ENCODE data around the gene HORMAD2. TPM values are rescaled to one million over a fixed set of nuclear protein-coding genes. Genes with fewer than 3 reads are reported as not detected.
A peak's percentile ranks its signal among the peaks of the same experiment; 100 is the strongest.

HORMAD2 gene
- total RNA-seq, 1 experiment from 2014 or later = not detected

GRCh38 chr22:30041881-30042280 is 38.4 kb upstream of the HORMAD2 start:
- no peaks in the 10 kb centered on the region for H3K9me2 ChIP-seq (ENCODE audit: insufficient read depth)
- no peak overlapping the region for H3K27ac ChIP-seq
- H3K36me3 ChIP-seq (ENCODE audit: low read depth) = no peaks in the 10 kb centered on the region
- no peak overlapping the region for H3K4me2 ChIP-seq
- CTCF ChIA-PET = interaction anchor here (0.7 kb wide), 1 partner anchor 868 kb away, joined by 3 read pairs; no protein-coding TSS in a partner anchor
- H3F3A ChIP-seq (ENCODE audit: insufficient read depth, low read depth) = peaks cover 29% of the 10 kb centered on the region
- peaks cover 52% of the 10 kb centered on the region for H3K4me1 ChIP-seq (replicated peaks; ENCODE audit: insufficient read depth)
- H3K79me2 ChIP-seq (ENCODE audit: low read depth) = no peaks in the 10 kb centered on the region
- H3K9me3 ChIP-seq (ENCODE audit: insufficient read depth, low read depth) = no peaks in the 10 kb centered on the region
- DNase-seq = no peak
- no peak overlapping the region for H3K4me3 ChIP-seq
- intact Hi-C loops (cut with micrococcal nuclease; ENCODE audit: unreplicated experiment) = no loop called here
- H3K27me3 ChIP-seq (ENCODE audit: insufficient read depth, low read depth) = no peaks in the 10 kb centered on the region
- no peaks in the 10 kb centered on the region for H4K20me1 ChIP-seq (ENCODE audit: insufficient read depth)
- no peak overlapping the region for H2AFZ ChIP-seq
- BruUV-seq (replicated peaks) = no TSS peak
- TF ChIP-seq EZH2 (IDR thresholded peaks at IDR 0.05; ENCODE audit: low read depth) = no peak
- TF ChIP-seq, protein P1, sequence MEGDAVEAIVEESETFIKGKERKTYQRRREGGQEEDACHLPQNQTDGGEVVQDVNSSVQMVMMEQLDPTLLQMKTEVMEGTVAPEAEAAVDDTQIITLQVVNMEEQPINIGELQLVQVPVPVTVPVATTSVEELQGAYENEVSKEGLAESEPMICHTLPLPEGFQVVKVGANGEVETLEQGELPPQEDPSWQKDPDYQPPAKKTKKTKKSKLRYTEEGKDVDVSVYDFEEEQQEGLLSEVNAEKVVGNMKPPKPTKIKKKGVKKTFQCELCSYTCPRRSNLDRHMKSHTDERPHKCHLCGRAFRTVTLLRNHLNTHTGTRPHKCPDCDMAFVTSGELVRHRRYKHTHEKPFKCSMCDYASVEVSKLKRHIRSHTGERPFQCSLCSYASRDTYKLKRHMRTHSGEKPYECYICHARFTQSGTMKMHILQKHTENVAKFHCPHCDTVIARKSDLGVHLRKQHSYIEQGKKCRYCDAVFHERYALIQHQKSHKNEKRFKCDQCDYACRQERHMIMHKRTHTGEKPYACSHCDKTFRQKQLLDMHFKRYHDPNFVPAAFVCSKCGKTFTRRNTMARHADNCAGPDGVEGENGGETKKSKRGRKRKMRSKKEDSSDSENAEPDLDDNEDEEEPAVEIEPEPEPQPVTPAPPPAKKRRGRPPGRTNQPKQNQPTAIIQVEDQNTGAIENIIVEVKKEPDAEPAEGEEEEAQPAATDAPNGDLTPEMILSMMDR (conservative IDR thresholded peaks at IDR 0.05) = no peak
- POLR2A ChIA-PET (ENCODE audit: unreplicated experiment) = no interaction called here

DNA sequence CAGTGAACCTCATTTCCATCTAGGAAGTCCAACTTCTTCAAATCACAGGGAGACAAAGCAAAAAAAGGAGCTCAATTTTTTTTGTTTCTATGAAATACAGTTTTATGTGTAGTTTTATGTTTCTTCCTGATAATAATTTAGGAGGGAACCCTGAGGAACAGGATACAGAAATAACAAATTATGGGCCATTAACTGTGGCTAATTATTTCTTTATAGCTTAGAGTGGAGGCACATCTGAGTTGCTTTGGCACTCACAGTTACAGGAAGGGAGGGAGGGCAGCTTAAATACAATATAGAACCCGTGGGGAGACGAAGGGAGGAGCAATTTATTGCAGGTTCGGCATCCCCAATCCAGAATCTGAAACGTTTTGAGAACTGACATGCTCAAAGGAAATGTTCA is 37.1 kb upstream of the HORMAD2 start:
- Histone ChIP-seq H3F3A (ENCODE audit: insufficient read depth, low read depth) (peaks cover 22% of the 10 kb centered on the region), H3K36me3 (ENCODE audit: low read depth) (no peaks in the 10 kb centered on the region), H4K20me1 (ENCODE audit: insufficient read depth) (no peaks in the 10 kb centered on the region), H3K27me3 (ENCODE audit: insufficient read depth, low read depth) (no peaks in the 10 kb centered on the region), H3K79me2 (ENCODE audit: low read depth) (no peaks in the 10 kb centered on the region), H3K27ac (no peak overlapping the region; the same call in 1 of the 2 replicates), H3K9me2 (ENCODE audit: insufficient read depth) (no peaks in the 10 kb centered on the region), H3K4me3 (no peak overlapping the region), H3K4me2 (no peak overlapping the region; the same call in 1 of the 2 replicates), H2AFZ (no peak overlapping the region), H3K4me1 (replicated peaks; ENCODE audit: insufficient read depth) (peaks cover 40% of the 10 kb centered on the region), H3K9me3 (ENCODE audit: insufficient read depth, low read depth) (no peaks in the 10 kb centered on the region)
- no peak for TF ChIP-seq EZH2 (IDR thresholded peaks at IDR 0.05; ENCODE audit: low read depth)
- TF ChIP-seq, protein P1 (conservative IDR thresholded peaks at IDR 0.05) = no peak
- ChIA-PET POLR2A (ENCODE audit: unreplicated experiment) (no interaction called here), CTCF (no interaction called here)
- intact Hi-C loops (cut with micrococcal nuclease; ENCODE audit: unreplicated experiment) = no loop called here
- no peak for DNase-seq
- BruUV-seq (replicated peaks) = no TSS peak

GRCh38 chr22:30044369-30044768 is 35.9 kb upstream of the HORMAD2 start:
- H3K27me3 ChIP-seq (ENCODE audit: insufficient read depth, low read depth) = no peaks in the 10 kb centered on the region
- no peaks in the 10 kb centered on the region for H3K79me2 ChIP-seq (ENCODE audit: low read depth)
- DNase-seq = peak; percentile 61 to 96
- H3K4me3 ChIP-seq = no peak overlapping the region
- no peaks in the 10 kb centered on the region for H4K20me1 ChIP-seq (ENCODE audit: insufficient read depth)
- H3K9me3 ChIP-seq (ENCODE audit: insufficient read depth, low read depth) = no peaks in the 10 kb centered on the region
- peaks cover 23% of the 10 kb centered on the region; the same call in 1 of the 2 replicates for H3F3A ChIP-seq (ENCODE audit: insufficient read depth, low read depth)
- CTCF ChIA-PET = interaction anchor here (0.6 kb wide), 1 partner anchor 231 kb away, joined by 4 read pairs; no protein-coding TSS in a partner anchor
- intact Hi-C loops (cut with micrococcal nuclease; ENCODE audit: unreplicated experiment) = no loop called here
- peaks cover 32% of the 10 kb centered on the region for H3K4me1 ChIP-seq (replicated peaks; ENCODE audit: insufficient read depth)
- peak overlapping the region; percentile 56 for H3K27ac ChIP-seq
- no peaks in the 10 kb centered on the region for H3K9me2 ChIP-seq (ENCODE audit: insufficient read depth)
- no peaks in the 10 kb centered on the region for H3K36me3 ChIP-seq (ENCODE audit: low read depth)
- no peak overlapping the region for H2AFZ ChIP-seq
- no peak for TF ChIP-seq EZH2 (IDR thresholded peaks at IDR 0.05; ENCODE audit: low read depth)
- TF ChIP-seq, protein P1 (conservative IDR thresholded peaks at IDR 0.05) = no peak
- POLR2A ChIA-PET (ENCODE audit: unreplicated experiment) = interaction anchor here (0.6 kb wide), 1 partner anchor 262 kb away, joined by 3 read pairs; no protein-coding TSS in a partner anchor
- H3K4me2 ChIP-seq = peak overlapping the region; percentile 43
- no TSS peak for BruUV-seq (replicated peaks)
